ENCODE results near the gene MAP3K6.

Gene MAP3K6

DNA sequence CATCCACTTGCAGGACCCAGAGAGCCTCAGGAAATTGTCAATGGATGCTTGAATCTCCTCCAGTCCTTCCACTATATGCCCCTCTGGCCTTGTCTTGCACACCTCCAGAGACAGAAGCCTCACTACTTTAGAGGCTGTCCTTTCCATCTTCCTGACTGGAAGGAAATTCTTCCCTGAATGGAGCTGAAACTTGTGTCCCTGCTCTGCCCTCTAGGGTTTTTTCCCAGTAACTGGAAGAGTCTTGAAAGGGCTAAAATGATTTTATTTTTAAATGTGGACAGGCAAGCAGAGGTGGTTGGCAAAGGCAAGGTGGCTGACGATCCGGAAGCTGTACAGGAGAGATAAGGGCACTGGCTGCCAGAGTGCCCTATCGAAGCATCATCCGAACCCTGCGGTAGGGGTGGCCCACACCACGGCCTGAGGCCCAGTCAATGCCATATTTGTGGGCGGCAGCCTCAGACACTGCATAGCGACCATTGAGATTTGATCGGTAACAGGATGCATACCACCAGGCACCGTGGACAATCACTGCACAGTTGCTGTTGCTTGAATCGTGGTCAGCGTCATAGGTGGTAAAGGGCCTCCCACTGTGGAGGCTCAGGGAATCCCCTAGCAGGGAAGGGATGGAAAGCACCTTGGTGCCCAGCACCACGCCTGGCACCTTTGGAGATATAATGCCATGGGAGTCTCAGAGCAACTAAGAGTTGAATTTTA, 2.3 kb upstream of the MAP3K6 start:
- TF ChIP-seq, protein P1, sequence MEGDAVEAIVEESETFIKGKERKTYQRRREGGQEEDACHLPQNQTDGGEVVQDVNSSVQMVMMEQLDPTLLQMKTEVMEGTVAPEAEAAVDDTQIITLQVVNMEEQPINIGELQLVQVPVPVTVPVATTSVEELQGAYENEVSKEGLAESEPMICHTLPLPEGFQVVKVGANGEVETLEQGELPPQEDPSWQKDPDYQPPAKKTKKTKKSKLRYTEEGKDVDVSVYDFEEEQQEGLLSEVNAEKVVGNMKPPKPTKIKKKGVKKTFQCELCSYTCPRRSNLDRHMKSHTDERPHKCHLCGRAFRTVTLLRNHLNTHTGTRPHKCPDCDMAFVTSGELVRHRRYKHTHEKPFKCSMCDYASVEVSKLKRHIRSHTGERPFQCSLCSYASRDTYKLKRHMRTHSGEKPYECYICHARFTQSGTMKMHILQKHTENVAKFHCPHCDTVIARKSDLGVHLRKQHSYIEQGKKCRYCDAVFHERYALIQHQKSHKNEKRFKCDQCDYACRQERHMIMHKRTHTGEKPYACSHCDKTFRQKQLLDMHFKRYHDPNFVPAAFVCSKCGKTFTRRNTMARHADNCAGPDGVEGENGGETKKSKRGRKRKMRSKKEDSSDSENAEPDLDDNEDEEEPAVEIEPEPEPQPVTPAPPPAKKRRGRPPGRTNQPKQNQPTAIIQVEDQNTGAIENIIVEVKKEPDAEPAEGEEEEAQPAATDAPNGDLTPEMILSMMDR (IDR thresholded peaks at IDR 0.05; ENCODE audit: low read depth, low read length) = peak; percentile 11; the same call in 1 of the 2 replicates
- H3K4me3 ChIP-seq (ENCODE audit: low read depth, low read length) = no peak overlapping the region

DNA sequence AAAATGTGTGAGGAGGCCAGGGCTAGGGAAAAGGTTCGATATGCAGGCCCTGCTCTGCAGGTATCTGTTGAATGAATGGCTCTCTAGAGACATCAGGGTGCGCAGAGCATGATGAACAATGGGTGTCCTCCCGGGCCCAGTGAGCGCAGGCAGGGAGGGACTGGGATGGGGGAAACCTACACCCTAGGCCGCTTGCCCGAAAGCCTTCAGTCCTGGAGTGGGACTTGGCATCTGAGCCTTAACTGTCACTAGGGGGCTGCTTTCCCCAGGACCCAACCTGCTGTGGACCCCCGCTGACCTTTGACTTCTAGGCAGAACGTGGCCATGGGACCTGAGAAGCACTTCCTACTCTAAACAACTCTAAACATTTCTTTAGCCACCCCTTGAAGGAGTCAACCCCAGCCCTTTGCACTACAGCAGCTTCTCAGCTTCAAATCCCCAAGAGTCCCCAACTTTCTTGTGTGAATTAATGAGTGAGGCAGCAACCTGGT, 444 bp upstream of the MAP3K6 start:
- TF ChIP-seq, protein P1 (IDR thresholded peaks at IDR 0.05; ENCODE audit: low read depth, low read length) = no peak
- H3K4me3 ChIP-seq (ENCODE audit: low read depth, low read length) = peak overlapping the region; percentile 61

DNA sequence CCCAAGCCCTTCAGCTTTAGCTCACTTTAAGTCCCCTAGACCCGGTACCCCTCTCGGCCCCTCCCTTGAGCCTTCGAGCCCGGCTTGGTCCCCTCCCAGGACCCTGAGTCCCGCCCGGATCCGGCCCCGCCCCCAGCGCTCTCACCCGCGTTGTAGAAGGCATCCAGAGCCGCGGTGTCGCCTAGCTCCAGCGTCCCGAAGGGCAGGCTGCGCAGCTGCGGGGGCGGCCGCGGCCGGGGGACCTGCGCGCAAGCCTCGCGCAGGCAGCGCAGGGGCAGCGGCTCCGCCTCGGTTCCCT, 699 bp downstream of the MAP3K6 start:
- H3K4me3 ChIP-seq (ENCODE audit: low read depth, low read length) = peak overlapping the region; percentile 61
- TF ChIP-seq, protein P1 (IDR thresholded peaks at IDR 0.05; ENCODE audit: low read depth, low read length) = no peak

DNA sequence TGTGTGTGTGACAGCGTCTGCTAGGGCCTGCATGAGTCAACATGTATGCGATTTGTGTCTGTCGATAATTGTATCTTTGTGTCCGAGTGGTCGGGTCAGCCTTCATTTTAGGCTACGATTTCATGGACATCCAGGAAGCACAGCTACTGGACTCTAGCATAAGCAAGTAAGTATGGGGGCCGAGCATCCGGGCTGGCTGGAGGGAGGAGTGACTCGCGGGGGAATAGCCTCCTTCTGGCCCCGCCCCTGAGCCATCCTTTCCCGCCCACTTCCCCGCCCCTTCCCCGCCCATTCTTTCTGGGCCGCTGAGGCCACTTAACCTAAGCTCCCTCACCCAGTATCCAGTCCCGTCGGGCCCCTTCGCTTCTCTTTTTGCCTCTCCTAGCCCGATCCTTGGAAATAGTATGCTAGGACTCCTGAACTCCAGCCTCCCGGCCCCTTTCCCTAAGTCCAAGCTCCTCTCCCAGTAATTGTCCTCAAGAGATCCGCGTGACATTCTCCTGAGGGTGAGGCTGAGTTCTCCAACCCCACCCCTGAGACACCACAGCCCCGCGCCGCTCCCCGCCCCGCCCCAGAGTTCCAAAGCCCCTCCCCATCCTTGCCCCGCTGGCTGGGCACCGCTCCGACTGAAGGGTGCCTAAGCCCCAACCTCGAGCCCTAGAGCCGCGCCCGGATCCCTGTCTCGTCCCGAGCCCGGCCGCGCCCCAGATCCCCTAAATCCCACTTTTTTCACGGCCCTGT, 1.2 kb downstream of the MAP3K6 start:
- peak overlapping the region; percentile 61 for H3K4me3 ChIP-seq (ENCODE audit: low read depth, low read length)
- TF ChIP-seq, protein P1 (IDR thresholded peaks at IDR 0.05; ENCODE audit: low read depth, low read length) = no peak

DNA sequence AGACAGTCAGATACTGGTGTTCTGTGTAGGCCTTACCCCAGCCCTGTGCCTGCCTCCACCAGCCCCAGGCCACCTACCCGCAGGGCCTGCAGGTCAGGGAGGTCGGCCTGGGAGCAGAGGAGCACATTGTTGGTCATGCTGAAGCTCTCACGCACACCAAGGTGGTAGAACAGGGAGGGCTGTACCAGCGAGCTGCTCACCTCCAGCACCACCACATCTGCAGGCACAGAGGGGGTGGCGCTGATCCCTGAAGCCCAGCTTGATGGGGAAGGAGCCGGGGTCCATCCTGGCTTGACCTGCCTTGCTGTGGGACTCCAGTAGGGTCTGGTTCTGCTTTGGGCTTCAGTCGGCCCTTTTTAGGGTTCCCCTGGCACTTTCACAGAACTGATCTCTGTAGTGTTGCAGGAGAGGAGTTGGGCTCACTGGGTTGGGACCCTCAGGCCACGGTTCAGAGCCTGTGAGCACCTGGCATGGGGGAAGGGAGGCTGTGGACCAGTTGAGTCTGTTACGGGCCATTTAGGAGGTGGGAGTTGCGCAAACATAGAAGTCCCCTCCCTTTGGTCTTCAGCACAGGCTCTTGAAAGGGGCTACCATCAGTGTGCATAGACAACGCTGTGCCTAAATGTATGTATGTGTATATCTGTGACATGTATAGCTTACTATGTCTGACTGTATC, 1.9 kb downstream of the MAP3K6 start:
- TF ChIP-seq, protein P1 (IDR thresholded peaks at IDR 0.05; ENCODE audit: low read depth, low read length) = no peak
- H3K4me3 ChIP-seq (ENCODE audit: low read depth, low read length) = peak overlapping the region; percentile 61

DNA sequence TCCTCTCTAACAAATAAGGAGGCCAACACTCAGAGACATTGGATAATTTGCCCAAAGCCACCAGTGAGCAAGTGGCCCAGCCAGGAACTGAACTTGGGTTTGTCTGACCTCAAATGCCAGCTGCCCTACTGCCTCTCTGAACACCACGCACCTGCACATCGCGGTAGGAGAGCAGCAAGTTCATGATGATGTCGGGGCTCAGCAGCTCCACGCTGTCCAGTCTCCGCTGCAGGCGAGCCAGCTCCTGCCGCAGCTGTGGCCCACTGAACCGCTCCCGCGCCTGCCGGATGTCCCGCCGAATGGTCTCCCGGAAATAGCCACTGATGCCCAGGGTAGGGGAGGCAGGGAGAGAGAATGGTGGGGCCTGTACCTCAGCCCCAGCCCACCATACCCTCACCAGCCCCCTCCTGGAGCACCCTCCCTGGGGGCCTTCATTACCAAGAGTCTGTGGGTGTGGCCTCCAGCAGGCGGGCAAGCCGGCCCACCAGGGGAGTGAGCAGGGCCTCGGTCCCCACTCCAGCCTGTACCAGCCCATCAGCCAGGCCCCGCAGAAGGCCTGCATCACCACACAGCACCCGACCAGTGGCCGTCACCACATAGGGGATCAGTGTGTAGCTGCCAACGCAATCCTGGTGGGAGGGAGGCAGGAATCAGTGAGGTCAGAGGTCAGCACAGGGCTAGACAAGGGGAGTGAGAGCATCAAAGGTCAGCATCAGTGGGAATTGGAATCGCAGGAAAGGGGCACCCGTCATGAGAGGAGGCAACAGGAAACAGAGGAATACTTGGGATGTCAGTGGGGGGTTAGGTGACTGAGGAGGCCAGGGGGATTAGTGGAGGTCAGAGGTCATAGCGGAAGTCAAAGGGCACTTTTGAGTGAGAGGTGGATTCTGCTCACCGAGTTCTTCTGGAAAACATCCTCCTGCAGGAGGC, 2.7 kb downstream of the MAP3K6 start:
- TF ChIP-seq, protein P1 (IDR thresholded peaks at IDR 0.05; ENCODE audit: low read depth, low read length) = no peak
- no peak overlapping the region for H3K4me3 ChIP-seq (ENCODE audit: low read depth, low read length)
